ENCODE results near the gene METTL3. TPM values are rescaled to one million over a fixed set of nuclear protein-coding genes. Genes with fewer than 3 reads are reported as not detected.
A peak's percentile ranks its signal among the peaks of the same experiment; 100 is the strongest.

METTL3 gene
- total and polyA plus RNA-seq, 7 donors = 5.4 to 84.9 (median 60.9) TPM

DNA sequence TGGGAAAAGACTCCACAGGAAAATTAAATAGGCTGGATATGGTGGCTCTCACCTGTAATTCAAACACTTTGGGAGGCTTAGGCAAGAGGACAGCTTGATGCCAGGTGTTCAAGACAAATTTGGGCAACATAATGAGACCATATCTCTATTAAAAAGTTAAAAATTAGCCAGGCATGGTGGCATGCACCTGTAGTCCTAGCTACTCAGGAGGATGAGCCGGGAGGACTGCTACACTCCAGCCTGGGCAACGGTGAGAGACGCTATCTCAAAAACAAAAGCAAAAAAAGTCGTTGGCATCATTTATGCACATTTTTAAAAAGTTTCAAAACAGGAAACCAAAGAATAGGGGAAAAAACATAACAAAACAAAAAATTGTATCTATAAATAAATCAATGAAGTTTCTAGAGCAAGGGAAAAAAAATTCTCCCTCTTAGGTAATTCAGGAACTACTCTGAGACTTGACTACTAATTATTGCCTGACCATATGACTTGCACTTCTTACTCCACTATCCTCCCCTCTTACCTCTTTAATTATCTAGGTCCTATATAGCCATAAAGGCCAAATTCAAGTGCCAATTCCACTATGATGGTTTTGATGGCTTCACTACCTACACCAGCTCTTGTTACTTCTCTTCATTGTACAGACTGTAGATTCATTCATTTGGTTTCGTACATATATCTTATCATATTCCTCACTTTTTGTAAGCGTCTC, 1.6 kb downstream of the METTL3 start:
- H3K9me3 ChIP-seq = no peaks in the 10 kb centered on the region
- intact Hi-C loops (cut with DNase I) = loop anchor here (2.0 to 5.0 kb wide), 4 partner anchors 17 to 51 kb away; partner anchors contain the start of genes RAB2B, SALL2 and TOX4
- no peak overlapping the region for H3K27ac ChIP-seq
- no peak for DNase-seq
- H3K36me3 ChIP-seq = peaks cover 0 to 8% (median 0%) of the 10 kb centered on the region in 4 donors
- H3K27me3 ChIP-seq = no peaks in the 10 kb centered on the region
- H3K4me3 ChIP-seq = peak overlapping the region in 1 of 4 donors; percentile 72
- H3K4me1 ChIP-seq = peaks cover 0 to 24% (median 20%) of the 10 kb centered on the region in 4 donors
- 74 to 80% methylated on average over 6 of the region's 6 CpGs for WGBS, 2 donors
- no peak for TF ChIP-seq POLR2A (IDR thresholded peaks at IDR 0.05)
- TF ChIP-seq, protein P1, sequence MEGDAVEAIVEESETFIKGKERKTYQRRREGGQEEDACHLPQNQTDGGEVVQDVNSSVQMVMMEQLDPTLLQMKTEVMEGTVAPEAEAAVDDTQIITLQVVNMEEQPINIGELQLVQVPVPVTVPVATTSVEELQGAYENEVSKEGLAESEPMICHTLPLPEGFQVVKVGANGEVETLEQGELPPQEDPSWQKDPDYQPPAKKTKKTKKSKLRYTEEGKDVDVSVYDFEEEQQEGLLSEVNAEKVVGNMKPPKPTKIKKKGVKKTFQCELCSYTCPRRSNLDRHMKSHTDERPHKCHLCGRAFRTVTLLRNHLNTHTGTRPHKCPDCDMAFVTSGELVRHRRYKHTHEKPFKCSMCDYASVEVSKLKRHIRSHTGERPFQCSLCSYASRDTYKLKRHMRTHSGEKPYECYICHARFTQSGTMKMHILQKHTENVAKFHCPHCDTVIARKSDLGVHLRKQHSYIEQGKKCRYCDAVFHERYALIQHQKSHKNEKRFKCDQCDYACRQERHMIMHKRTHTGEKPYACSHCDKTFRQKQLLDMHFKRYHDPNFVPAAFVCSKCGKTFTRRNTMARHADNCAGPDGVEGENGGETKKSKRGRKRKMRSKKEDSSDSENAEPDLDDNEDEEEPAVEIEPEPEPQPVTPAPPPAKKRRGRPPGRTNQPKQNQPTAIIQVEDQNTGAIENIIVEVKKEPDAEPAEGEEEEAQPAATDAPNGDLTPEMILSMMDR (IDR thresholded peaks at IDR 0.05) = no peak
- TF ChIP-seq POLR2AphosphoS5 (IDR thresholded peaks at IDR 0.05) = no peak
- TF ChIP-seq EP300 (IDR thresholded peaks at IDR 0.05) = no peak

DNA sequence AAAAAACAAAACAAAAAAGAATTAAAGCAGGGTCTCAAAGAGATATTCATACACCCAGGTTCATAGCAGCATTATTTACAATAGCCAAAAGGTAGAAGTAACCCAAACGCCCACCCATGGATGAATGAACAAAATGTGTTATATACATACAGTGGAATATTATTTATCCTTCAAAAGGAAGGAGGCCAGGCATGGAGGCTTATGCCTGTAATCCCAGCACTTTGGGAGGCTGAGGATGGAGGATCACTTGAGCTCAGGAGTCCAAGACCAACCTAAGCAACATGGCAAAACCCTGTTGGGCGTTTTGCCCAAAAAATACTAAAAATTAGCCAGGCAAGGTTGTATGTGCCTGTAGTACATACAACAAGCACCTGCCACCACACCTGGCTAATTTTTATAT, 4.6 kb downstream of the METTL3 start:
- WGBS, 2 donors = 94 to 95% methylated on average over 2 of the region's 2 CpGs
- Histone ChIP-seq H3K9me3 (no peaks in the 10 kb centered on the region), H3K27ac (no peak overlapping the region), H3K27me3 (no peaks in the 10 kb centered on the region), H3K4me1 (peaks cover 0 to 22% (median 19%) of the 10 kb centered on the region in 4 donors), H3K36me3 (peaks cover 0 to 30% (median 15%) of the 10 kb centered on the region in 4 donors), H3K4me3 (no peak overlapping the region)
- TF ChIP-seq EP300 (IDR thresholded peaks at IDR 0.05) (no peak), POLR2A (IDR thresholded peaks at IDR 0.05) (no peak), POLR2AphosphoS5 (IDR thresholded peaks at IDR 0.05) (no peak)
- TF ChIP-seq, protein P1 (IDR thresholded peaks at IDR 0.05) = no peak
- no peak for DNase-seq
- intact Hi-C loops (cut with DNase I) = no loop called here

DNA sequence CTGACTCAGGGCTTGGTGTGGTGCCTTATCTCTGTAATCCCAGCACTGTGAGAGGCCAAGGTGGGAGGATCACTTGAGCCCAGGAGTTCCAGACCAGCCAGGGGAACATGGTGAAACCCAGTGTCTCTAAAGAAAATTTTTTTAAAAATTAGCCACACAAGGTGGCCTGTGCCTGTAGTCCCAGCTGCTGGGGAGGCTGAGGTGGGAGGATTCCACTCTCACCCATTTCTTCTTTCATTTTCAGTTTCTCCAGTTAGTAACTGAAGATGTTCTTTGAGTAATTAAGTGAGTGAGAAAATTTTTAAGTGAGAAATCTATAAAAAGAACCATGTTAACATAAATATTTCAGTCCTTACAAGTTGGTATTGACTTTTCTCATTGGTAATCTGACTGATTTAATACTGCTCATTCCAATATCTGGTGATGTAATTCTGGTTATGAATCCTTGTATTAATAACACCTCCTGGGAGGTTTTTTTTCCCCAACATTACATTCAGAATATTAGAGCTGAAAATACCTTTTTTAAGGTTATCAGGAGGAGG, 6.1 kb downstream of the METTL3 start:
- intact Hi-C loops (cut with DNase I) = no loop called here
- peaks cover 0 to 43% (median 20%) of the 10 kb centered on the region in 4 donors for H3K36me3 ChIP-seq
- H3K4me3 ChIP-seq = no peak overlapping the region
- no peaks in the 10 kb centered on the region for H3K9me3 ChIP-seq
- no peaks in the 10 kb centered on the region for H3K27me3 ChIP-seq
- H3K4me1 ChIP-seq = peaks cover 0 to 17% (median 14%) of the 10 kb centered on the region in 4 donors
- no peak overlapping the region for H3K27ac ChIP-seq
- TF ChIP-seq, protein P1 (IDR thresholded peaks at IDR 0.05) = no peak
- TF ChIP-seq POLR2A (IDR thresholded peaks at IDR 0.05) (no peak), POLR2AphosphoS5 (IDR thresholded peaks at IDR 0.05) (no peak), EP300 (IDR thresholded peaks at IDR 0.05) (no peak)
- DNase-seq = no peak

DNA sequence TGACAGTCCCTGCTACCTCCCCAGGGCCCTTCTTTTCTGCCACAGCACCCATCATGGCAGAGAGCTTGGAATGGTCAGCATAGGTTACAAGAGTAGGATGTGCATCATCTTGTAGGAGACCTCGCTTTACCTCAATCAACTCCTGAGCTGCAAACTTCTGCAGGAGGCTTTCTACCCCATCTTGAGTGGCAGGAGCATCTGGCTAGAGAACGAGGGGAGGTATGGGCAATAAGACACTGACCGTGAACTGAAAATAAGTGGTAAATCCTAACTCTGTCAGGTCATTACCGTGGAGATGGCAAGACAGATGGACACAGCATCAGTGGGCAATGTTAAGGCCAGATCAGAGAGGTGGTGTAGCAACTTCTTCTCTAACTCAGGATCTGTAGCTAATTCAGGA, 7.8 kb downstream of the METTL3 start:
- H3K4me1 ChIP-seq = peaks cover 0 to 7% (median 2%) of the 10 kb centered on the region in 4 donors
- TF ChIP-seq POLR2AphosphoS5 (IDR thresholded peaks at IDR 0.05) = peak in 1 of 4 donors; percentile 6
- TF ChIP-seq, protein P1 (IDR thresholded peaks at IDR 0.05) = no peak
- H3K36me3 ChIP-seq = peaks cover 0 to 60% (median 26%) of the 10 kb centered on the region in 4 donors
- no peaks in the 10 kb centered on the region for H3K9me3 ChIP-seq
- H3K4me3 ChIP-seq = no peak overlapping the region
- WGBS, 2 donors = 94 to 97% methylated on average over 4 of the region's 4 CpGs
- no peaks in the 10 kb centered on the region for H3K27me3 ChIP-seq
- H3K27ac ChIP-seq = no peak overlapping the region
- intact Hi-C loops (cut with DNase I) = no loop called here
- no peak for DNase-seq
